ENCODE results near the gene C10orf53. TPM values are rescaled to one million over a fixed set of nuclear protein-coding genes. Genes with fewer than 3 reads are reported as not detected.
A peak's percentile ranks its signal among the peaks of the same experiment; 100 is the strongest.

Gene C10orf53, protein sequence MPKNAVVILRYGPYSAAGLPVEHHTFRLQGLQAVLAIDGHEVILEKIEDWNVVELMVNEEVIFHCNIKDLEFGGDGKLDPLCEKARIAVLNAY
- not detected for polyA plus RNA-seq (2012; ENCODE audit: insufficient read depth, insufficient read length)

DNA sequence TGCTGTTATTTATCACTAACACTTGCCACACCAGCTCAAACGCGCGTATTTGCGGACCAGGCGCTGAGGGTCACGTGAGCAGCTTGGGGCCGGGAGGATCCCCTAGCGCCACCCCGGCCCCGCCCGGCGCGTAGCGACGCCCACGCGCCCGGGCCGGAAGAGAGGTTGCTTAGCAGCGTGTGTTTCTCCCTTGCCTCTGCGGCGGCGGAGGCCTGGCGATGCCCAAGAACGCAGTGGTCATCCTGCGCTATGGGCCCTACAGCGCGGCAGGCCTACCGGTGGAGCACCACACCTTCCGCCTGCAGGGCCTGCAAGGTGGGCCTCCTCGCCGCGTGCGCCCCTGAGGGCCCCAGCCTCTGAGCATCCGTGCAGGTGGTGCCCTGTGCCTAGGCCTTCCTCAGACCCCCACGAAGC, at the start of gene C10orf53:
TSS of gene C10orf53 (plus strand) at position 172 of the 414 bp plus-strand sequence. CDS start at position 219, 47 bp downstream.
- H3K4me3 ChIP-seq (ENCODE audit: low read length) = no peak within 1 kb of the TSS
- DNase-seq (ENCODE audit: low read depth, low spot score) = no peak

DNA sequence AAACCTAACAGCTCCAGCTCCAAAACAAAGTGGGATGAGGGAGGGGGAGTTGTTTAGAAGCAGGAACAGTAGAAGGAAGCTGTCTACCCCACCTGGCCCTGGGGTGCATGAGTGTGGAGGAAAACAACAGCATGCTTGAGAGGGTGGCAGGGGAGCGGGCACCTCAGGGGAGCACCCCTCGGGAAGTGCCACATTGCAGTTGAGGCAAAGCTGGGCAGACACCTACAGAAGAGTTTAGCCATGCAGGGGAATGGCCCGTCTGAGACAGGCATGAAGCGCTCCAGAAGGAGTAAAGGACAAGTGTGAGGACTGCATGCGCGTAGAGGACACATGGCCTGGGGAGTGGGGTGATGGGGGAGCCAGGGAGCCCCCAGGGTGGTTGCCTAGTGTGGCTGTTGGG, 47.5 kb upstream of the C10orf53 start:
- H3K4me3 ChIP-seq (ENCODE audit: low read length) = no peak overlapping the region
- no peak for DNase-seq (ENCODE audit: low read depth, low spot score)

DNA sequence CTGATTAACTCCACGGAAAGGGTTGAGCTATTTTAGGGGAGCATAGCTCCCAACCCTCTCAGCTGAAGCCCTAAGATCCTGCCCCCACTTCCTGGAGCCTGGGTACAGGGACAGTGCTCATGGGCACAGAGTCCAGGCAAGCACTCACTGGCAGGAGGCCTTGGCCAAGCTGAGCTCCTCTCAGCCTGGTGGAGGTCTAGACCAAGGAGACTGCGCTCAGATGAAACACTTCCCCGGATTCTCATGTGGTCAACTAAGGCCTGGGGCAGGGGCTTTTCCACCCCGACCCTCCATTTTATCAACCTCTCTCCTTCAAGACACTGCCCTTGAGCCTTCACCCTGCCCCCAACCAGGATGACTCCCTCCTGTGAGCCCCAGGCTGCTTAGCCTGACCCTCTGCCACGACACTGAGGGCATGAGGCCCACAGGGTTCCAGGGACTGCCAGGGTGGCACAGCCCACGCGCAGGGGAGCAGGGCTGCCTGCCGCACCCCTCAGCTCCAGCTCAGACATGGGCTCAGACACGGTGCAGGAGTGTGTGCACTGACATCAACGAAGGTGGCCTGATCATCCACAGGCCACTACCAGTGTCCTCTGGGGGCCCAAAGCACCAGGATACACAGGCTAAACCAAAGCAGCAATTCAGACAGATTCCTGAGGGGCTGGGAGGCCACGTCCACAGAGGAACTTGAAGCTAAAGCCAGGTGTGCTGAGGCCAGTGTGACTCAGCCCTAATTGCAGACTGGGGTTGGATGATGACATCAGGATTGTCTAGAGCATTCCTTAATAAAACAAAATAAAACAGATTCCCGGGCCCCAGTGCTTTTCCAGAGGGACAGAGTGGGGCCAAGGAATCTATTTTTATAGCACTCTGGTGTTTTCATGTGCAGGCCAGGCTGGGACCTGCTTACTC, 46.8 kb upstream of the C10orf53 start:
- H3K4me3 ChIP-seq (ENCODE audit: low read length) = no peak overlapping the region
- no peak for DNase-seq (ENCODE audit: low read depth, low spot score)

DNA sequence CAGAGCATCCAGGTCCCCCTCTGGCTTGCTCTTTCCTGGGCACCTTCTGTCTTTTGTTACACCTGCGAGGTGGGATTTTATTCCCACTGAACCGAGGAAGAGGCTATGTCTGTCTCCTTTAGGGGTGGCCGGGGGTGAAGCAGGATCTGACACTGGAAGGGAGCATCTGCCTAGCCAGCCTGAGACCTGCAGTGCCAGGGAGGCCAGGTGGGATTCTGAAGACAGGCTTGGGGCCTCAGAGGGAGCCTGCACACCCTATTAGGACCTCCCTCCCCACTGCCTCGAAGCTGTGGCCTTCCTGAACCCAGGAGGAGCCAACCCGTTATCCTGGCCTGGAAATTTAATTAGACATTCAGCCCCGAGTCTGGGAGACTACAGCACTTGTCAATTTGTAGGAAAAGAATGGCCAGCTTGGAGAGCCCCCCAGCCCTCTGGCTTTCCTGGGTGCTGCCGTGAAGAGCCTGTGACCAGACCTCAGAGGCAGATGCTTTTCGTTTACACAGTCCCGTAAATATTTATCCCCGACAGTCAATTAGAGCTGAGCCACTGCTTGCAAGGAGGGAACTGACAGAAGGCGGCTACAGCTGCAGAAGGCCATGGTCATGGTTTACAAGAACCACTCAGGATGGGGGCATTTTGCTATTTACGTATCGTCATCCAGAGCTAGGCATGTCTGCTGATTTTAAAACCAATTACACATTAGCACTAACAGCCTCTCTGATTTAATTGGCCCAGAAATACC, 46.0 kb upstream of the C10orf53 start:
- no peak for DNase-seq (ENCODE audit: low read depth, low spot score)
- H3K4me3 ChIP-seq (ENCODE audit: low read length) = no peak overlapping the region

DNA sequence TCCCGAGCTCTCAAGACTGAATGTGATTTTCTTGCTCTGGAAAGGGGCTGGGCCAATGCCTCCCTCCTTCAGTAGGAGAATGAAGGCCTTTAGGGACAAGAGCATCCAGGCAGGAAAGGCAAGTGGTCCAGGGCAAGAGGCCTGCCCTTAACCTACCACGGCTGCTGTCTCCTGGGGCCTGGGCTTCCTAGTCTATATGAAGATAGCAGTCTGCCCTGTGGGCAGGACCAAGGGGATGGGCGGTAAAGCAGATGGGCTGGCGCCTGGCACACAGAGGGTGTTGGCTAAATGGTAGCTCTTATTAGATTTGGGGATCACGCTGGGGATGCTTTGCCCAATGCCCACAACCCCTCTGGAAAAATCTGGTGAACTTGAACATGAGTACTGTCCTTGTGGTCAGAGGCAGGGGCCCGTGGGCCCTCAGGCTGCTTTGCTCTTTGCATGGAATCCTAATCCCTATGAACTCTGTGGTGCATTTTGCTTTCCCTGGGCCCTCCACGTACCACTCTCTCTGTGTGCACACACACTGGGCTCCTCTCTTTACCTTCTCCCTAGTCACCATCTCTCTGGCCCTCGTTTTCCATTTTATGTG, 45.3 kb upstream of the C10orf53 start:
- H3K4me3 ChIP-seq (ENCODE audit: low read length) = no peak overlapping the region
- no peak for DNase-seq (ENCODE audit: low read depth, low spot score)

DNA sequence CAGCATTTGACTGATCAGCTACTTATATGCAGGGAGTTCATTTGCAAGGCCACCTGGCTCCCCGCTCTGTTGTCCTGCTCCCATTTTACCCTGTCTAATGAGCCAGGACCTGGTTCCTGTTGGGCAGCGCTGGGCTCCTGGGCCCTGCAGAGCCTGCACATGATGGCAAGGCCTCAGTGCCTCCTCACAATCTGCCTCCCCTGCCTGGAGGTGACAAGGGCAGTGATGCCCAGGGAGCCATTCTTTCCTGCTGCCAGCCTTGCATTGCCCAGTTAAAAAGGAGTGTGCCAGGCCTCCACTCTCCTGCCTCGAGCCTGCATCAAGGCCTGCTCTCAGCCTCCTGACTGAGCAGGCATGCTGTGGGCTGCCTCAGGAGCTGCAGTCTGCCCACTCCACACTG, 37.1 kb upstream of the C10orf53 start:
- DNase-seq (ENCODE audit: low read depth, low spot score) = no peak
- no peak overlapping the region for H3K4me3 ChIP-seq (ENCODE audit: low read length)

DNA sequence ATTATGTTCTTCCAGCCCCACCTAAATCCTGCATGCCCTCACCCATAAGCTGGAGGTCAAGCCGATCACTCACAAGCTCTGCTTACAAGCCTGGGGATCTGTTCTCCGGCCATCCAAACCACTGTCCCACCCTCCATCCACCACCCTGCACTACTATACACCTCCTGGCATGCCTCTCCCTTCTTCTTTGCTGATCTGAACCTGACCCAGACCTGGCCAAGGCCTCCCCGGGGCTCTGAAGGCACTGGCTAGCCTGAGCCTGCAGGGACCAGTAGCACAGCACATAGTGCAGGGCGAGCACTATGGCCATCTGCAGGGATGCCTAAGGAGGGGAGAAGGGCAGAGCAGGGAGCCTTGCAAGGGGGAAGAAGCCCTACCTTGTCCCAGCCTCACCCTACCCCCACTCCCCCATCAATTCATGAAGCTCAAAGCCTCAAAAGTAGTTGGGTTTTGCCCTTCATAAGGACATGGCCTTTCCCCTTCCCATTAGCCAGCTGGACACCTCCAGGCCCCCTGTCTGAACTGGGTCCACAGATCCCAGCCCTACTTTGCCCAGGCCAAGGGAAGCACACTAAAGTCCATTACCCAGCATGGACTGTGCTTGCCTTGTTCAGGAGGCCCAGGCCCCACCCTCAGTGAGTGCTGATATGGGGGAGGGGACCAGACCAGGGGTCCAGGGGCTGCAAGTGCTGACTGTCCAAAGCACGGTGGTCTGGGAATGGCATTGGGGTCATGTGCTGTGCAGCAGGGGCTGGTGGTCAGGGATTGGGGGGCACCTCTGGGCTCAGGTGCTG, 36.0 kb upstream of the C10orf53 start:
- DNase-seq (ENCODE audit: low read depth, low spot score) = no peak
- no peak overlapping the region for H3K4me3 ChIP-seq (ENCODE audit: low read length)

DNA sequence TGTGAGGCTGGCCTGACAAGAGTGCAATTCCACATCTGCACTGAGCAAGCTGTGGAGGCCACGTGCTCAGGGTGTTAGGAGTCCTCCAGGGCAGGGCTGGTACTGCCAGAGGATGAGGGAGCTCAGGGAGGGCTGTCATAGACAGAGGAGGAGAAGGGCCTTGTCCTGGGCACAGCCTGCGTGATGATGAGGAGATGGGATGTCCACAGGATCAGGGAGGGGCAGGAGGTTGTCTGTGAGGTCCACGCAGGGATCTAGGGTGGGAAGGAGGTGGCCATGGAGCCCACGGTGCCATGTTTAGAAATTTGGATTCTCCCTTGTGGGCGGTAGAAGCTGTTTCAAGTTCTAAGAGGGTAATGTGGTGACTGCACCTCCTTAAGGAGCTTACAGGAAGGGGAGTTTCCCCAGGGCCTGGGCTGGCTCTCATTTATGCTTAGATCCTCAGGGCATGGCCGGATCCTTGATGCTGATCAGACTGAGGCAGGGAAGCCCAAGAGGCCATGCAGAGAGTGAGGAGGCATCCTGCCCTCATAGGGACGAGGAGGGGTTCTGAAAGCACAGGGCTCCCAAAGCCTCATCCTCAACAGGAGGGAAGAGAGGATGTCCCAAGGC, 35.3 kb upstream of the C10orf53 start:
- DNase-seq (ENCODE audit: low read depth, low spot score) = no peak
- no peak overlapping the region for H3K4me3 ChIP-seq (ENCODE audit: low read length)

DNA sequence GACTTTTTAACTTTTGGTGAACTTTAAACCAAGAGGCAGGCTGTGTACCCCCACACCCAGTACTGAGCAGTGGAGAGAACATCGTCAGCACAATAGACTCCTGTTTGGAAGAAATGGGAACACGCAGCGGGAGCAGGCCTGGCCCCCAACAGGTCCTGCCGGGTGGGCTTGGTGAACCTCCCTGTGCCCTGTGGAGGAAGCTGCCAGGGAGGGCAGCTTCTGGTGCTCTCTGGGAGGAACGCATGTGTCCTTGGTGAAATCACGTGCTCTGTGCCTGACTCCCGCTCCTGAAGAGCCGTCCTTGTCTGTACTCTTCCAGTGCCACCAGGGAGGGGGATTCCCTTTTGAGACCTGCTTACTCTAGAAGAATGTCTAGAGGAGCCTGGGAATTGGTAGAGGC, 34.0 kb upstream of the C10orf53 start:
- H3K4me3 ChIP-seq (ENCODE audit: low read length) = no peak overlapping the region
- DNase-seq (ENCODE audit: low read depth, low spot score) = no peak

DNA sequence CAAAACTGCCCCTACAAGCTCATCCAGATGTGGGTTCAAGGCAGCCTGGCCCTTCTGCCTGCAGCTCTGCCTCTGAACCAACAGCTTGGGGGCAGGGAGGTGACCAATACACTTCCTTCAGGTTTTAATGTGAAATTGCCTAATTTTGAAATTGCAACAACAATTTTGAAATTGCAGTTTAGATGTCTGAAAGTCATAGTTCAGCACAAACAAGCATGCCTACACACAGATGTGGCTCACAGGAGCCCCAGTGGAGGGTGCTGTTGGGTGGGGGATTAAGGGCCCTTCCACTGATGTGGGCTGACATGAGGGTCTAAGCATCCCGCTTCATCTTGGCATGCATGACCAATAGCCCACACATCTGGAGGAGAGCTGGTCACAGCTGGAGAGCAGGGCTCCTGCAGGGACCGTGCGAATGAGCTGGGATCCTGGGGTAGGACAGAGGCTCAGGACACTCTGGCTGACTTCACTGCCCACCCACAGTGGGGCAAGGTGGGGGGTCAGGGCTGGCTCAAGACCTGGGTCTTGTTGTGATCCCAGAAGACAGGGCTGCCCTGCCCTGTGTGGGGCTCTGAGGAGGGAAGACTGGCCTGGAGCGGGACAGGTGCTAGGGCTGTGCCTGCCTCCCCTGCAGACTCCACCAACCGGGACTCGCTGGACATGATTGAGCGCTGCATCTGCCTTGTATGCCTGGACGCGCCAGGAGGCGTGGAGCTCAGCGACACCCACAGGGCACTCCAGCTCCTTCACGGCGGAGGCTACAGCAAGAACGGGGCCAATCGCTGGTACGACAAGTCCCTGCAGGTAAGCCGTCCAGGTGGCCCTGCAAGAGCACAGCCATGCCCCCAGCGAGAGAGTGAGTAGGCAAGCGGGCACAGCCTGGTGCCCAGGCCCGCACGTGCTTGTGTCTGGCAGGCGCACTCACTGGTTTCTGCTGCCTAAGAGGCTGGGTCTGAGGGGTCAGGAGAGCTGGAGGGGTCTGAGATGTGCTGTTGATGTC, 33.3 kb upstream of the C10orf53 start:
- DNase-seq (ENCODE audit: low read depth, low spot score) = no peak
- H3K4me3 ChIP-seq (ENCODE audit: low read length) = no peak overlapping the region

DNA sequence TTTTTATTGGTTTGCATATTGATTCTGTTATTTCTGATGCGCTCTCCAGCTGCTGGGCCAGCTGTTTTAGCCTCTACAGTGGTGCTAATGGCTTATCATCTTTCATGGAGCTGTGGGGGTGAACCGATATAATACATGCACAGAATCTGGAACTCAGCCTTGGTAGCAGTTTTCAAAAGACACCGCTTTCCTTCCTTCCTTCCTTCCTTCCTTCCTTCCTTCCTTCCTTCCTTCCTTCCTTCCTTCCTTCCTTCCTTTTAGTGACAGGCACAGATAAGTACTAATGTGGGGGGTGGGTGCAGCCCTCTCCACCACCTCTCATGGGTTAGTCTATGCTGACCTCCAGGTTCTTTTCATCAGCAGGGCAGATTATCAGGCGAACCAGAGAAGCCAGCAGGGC, 31.9 kb upstream of the C10orf53 start:
- no peak overlapping the region for H3K4me3 ChIP-seq (ENCODE audit: low read length)
- DNase-seq (ENCODE audit: low read depth, low spot score) = no peak

DNA sequence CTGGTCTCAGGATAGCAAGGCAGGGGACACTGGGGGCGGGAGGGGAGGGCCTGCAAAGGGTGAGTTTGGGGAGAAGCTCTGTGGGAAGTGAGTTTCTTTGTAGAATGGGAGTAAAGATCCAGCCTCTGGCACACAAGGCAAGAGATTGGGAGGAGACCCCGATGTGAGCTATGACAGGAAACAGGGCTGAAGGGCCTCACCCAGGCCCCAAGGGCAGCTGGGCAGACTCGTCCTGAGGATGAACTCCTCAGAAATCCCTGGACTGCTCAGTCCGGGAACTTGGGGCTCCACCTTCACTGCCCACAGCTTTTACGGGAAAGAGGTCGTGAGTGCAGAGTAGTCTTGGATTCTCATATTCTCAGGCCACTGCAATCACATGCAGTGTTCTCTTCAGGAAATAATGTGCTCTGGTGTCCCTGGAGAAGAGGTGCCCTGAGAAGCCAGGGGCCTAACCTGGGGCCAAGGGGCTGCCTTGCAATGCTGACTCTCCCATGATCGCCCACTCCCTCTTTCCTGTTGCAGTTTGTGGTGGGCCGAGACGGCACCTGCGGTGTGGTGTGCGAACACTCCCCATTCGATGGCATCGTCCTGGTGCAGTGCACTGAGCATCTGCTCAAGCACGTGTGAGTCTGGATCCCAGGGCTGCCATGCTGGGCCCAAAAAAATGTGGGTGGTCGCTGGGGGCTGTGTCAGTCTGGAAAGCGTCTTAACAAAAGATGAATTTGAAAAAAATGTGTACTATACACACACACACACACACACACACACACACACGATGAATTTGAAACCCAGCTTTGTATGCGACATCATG, 31.3 kb upstream of the C10orf53 start:
- peak overlapping the region; percentile 40 for H3K4me3 ChIP-seq (ENCODE audit: low read length)
- peak; percentile 78 for DNase-seq (ENCODE audit: low read depth, low spot score)

DNA sequence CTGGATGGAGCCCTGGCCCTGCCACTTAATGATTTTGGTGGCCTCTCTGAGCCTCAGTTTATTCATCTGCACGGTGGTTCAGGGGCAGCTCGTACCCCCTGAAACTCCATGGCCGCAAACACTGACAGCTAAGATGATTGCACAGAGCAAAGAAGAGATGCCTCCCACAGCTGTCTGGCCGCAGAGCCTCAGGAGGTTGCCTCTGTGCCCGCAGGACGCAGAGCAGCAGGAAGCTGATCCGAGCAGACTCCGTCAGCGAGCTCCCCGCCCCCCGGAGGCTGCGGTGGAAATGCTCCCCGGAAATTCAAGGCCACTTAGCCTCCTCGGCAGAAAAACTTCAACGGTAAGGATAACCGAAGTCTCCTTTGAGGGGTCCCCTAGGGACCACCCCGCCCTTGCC, 30.2 kb upstream of the C10orf53 start:
- peak overlapping the region; percentile 40 for H3K4me3 ChIP-seq (ENCODE audit: low read length)
- peak; percentile 92 for DNase-seq (ENCODE audit: low read depth, low spot score)

DNA sequence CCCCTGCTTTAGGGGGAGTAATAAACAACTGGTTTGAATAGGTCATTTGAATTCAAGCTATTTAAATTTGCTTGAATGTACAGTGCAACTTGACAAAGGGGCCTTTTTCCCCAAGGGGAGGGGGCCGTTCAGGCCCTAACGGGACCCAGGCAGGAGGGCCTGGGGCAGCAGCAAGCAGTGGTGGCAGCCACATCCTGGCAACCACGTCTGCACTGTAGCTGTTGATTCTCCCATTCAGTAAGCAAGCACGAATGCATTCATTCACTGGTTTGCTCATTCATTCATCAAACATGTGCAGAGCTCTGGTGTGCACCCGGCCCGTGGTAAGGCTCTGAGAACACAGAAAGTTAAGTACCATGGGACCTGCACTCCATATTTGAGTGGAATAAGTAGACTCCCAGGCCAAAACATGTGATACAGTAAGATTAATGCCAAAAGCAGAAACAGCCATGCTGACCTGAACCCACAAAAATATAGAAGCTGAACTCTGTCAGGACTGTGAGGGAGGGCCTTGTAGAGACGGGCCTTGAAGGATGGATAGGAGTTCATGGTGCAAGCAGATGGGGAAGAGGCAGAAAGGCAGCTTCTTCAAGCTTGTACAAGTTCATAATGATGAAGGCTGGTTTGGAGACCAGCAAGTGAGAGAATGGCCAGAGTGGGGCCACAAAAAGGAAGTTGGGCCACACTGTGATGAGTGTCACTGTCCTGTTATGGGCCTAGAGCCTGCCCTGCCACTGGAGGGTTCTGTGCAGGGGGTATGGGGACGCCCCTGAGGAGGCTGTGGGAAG, 29.3 kb upstream of the C10orf53 start:
- peak; percentile 69 for DNase-seq (ENCODE audit: low read depth, low spot score)
- H3K4me3 ChIP-seq (ENCODE audit: low read length) = peak overlapping the region; percentile 40

DNA sequence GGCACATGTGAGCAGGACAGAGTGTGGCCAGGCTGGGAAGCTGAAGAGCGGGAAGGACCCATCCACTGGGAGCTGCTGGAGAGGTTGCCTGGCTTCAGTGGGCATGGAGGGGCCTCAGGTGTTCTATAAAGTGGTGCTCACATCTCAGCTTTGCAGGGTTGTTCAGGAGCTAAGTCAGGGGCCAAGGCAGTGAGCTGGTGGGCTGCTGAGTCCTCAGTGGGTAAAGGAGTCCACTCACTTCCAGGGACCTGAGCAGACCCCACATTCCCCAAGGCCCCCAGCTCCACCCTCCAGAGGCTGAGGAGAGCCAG, 28.8 kb upstream of the C10orf53 start:
- DNase-seq (ENCODE audit: low read depth, low spot score) = no peak
- H3K4me3 ChIP-seq (ENCODE audit: low read length) = no peak overlapping the region
